Omental fat pad (tissue), 4 donors: ENCODE data around the gene ETV6. TPM values are rescaled to one million over a fixed set of nuclear protein-coding genes. Genes with fewer than 3 reads are reported as not detected.

Source experiments
- ATAC-seq: fragments of 150-250 bp; one replicate; pipeline ENCODE4 v1.9.1; 2016; ENCODE audit warnings: mild to moderate bottlenecking, moderate library complexity; ENCODE audit not compliant: low FRiP score
- DNase-seq: peaks from one replicate; pipeline ENCODE4 v3.0.0-alpha.2; 2019; ENCODE audit warnings: low spot score
- total RNA-seq, 4 donors: library from RNA; depleted of rRNA; stranded (reverse); fragments of >200 nt; gene quantifications; one replicate each; pipeline ENCODE4 v1.1.0, GENCODE V29; 2016
- TF ChIP-seq, protein P1 (sequence below), 3 donors: fragments of 450-650 bp; IDR thresholded peaks; one replicate each; pipeline ENCODE4 v1.5.1; 2016 to 2017; ENCODE audit warnings: antibody characterized with exemption in 3 of 3, mild to moderate bottlenecking in 3 of 3, moderate library complexity in 2 of 3

Gene ETV6
- total RNA-seq, 4 donors from 2014 or later, result 9.3 to 28.2 (median 17.6) TPM

DNA sequence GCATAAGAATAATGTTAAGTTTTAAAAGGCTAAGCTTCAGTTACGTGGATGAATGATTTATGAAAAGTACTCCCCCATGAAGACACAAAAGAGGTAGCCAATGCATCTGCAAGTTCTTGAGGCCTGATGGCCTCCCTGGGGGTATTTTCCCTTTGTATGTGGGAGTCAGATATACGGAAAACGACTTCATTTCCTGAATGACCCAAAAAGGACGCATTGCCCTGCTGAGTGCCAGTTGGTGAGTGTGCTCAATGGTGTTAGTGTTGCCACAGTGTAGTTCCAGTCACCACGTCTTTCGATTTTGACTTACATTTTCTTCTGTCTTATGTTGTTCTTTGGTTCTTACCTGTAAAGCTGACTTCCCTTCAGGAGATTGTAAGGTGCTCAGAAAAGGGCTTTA is 8.0 kb downstream of the ETV6 start:
- no peak for DNase-seq
- TF ChIP-seq, protein P1, sequence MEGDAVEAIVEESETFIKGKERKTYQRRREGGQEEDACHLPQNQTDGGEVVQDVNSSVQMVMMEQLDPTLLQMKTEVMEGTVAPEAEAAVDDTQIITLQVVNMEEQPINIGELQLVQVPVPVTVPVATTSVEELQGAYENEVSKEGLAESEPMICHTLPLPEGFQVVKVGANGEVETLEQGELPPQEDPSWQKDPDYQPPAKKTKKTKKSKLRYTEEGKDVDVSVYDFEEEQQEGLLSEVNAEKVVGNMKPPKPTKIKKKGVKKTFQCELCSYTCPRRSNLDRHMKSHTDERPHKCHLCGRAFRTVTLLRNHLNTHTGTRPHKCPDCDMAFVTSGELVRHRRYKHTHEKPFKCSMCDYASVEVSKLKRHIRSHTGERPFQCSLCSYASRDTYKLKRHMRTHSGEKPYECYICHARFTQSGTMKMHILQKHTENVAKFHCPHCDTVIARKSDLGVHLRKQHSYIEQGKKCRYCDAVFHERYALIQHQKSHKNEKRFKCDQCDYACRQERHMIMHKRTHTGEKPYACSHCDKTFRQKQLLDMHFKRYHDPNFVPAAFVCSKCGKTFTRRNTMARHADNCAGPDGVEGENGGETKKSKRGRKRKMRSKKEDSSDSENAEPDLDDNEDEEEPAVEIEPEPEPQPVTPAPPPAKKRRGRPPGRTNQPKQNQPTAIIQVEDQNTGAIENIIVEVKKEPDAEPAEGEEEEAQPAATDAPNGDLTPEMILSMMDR (IDR thresholded peaks at IDR 0.05), result no peak
- no peak for ATAC-seq

DNA sequence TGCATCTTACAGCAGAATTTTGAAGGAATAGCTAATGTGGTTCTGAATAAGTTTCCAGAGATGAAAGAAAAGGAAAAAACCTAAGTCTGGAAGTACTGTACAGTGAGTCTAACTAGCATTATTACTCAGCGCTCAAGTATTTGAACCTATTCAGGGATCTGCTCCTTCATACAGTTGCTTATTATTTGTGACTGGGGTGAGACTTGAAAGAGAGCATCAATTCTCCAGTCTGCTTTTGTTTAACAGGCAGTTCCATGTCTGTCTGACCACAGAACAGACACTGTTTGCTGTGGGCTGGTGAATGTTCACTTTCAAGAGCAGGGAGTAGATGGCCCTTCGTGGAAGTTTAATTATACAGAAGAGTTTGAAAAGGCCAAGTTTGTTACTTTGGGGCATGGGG is 9.3 kb downstream of the ETV6 start:
- ATAC-seq (no peak), DNase-seq (no peak)
- TF ChIP-seq, protein P1 (IDR thresholded peaks at IDR 0.05), result no peak

DNA sequence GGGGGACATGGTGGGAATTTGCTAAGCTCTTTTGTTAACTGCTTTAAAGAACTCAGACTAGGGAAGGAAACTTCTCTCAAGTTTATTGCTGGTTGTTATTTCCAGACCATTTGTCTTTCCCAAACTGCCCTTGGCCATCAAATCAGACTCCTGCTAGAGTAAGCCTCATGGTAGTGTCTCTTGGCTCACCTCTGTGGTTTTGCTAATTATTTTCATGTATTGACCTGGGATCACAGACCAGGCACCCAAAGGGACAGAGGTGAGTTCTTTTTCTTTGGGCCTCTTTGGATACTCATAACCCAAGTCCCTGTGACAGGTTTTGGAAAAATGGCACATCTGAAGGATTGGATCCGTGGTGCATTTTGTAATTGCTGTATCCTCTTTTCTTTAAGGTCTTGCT is 11.2 kb downstream of the ETV6 start:
- ATAC-seq, result no peak
- TF ChIP-seq, protein P1 (IDR thresholded peaks at IDR 0.05), result no peak

DNA sequence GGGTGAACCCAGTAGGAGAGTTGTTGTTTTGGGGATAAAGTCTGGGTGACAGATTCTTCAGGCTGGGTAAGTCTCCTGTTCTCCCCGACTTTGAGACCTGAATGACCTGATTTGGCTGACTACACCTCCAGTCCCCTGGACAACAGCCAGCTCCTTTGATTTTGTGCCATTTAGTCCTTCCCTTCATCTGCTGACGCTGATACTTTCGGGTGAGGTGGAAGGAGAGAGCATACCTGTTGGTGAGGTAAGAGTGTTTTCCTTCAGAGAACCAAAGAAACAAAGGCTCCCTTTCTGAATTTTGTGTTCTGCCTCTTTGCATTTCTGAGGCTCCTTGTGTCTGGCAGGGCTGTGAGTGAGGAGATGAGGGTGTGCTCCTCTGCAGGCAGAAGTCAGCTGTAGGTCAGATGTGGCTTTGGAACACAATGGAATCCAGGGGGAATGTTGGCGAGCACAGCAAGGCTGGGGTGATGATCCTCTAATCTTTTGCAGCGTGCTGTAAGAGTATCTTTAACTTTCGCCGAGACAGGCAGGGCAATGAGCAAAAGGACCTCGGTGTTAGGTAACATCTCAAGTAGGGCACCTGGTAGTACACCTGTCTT is 12.1 kb downstream of the ETV6 start:
- ATAC-seq (no peak), DNase-seq (no peak)
- TF ChIP-seq, protein P1 (IDR thresholded peaks at IDR 0.05), result no peak

More for the DNA sequence above, 11.2 kb downstream of the ETV6 start:
- DNase-seq, result no peak

DNA sequence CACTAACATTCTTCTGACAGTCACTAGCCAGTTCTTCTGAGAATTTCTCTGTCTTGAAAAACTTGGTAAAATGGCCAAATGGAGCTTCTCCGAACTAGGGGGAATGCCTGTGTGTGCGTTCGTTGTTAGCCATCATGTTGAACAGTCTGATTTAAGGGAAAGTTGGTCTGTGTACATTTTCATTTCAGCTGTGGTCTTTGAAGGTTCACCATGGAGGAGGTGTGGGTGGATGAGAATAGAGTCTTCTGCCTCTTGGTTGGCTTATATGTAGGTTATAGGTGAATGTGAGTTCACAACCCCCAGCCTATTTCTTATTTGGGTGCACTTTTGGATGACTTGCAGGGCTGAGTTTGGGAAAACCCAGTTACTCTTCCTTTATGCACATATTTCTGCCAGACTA is 12.9 kb downstream of the ETV6 start:
- DNase-seq, result no peak
- TF ChIP-seq, protein P1 (IDR thresholded peaks at IDR 0.05), result no peak
- no peak for ATAC-seq

DNA sequence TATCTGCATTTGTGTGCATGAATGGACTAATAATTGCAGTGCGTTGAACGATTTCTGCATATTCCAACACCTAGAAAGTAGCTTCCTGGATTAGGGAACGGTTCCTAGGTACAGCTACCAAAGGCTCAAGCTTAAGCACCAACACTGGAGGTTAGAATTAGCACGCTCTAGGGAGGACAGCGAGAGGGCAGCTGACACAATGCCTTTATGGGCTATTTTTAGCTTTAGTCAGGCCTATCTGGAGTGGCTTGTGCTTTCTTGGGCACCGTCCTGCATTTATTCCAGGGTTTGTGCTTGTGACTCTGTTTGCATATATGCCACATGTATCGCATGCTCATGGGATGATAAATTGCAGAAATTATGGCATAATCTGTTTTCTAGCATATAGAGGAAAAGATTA is 13.7 kb downstream of the ETV6 start:
- DNase-seq (no peak), ATAC-seq (no peak)
- TF ChIP-seq, protein P1 (IDR thresholded peaks at IDR 0.05), result no peak

DNA sequence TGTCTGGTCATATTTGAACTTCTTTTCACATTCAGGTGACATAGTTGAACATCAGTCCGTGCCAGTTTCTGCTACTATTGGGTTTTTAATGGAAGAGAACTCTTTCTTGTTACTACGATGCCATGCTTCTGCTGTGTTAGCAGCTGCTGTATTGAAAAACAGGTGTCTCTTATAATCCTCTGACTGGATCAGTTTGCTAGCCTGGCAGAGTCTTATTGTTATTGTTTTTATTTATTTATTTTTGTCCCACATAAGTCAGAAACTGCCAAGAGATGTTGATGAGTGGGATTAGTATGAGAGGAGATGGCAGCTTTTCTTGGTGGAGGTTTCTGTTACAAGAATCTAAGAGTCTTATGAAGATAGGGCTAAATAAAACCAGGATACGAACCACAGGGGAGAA is 14.6 kb downstream of the ETV6 start:
- TF ChIP-seq, protein P1 (IDR thresholded peaks at IDR 0.05), result no peak
- DNase-seq, result no peak
- no peak for ATAC-seq
